Suppressor macrophage (primary cell): ENCODE measurements around the gene SNAP91.
A peak's percentile ranks its signal among the peaks of the same experiment; 100 is the strongest.
"Not testable (repeated sequence)": the region's sequence is repeated elsewhere in the genome, so short reads cannot be mapped to it uniquely, and the experiment has no call there.

Experiments used
- DNase-seq, 4 experiments: peaks; one replicate each; pipeline ENCODE4 v3.0.0-alpha.2; 2020 to 2022
- total RNA-seq, 17 experiments: gene quantifications; one replicate each; lab custom pipeline; 2026; ENCODE audit warnings: mixed read lengths in 6 of 17, inconsistent platforms in 3 of 17; lab: John Stamatoyannopoulos, UW

Gene SNAP91
- total RNA-seq = 0 to 5.5 (median 0) reads per million in 17 experiments

GRCh38 chr6:83708970-83709747, at the start of gene SNAP91:
Gene SNAP91 (minus strand): TSS chr6:83709101. CDS start chr6:83707927, 1,174 bp downstream.
- peak in 1 of 4 experiments; percentile 2 for DNase-seq

- no peak for DNase-seq
Measured at GRCh38 chr6:83758533-83758932, 49.6 kb upstream of the SNAP91 start.

- no peak for DNase-seq
Measured at GRCh38 chr6:83757021-83757420, 48.1 kb upstream of the SNAP91 start.

- DNase-seq = no peak
Measured at GRCh38 chr6:83756565-83756964, 47.7 kb upstream of the SNAP91 start.

- DNase-seq = not testable (repeated sequence)
Measured at GRCh38 chr6:83752375-83752774, 43.5 kb upstream of the SNAP91 start.

GRCh38 chr6:83741089-83741488, 32.2 kb upstream of the SNAP91 start:
- DNase-seq = no peak

- no peak for DNase-seq
Measured at GRCh38 chr6:83735461-83735860, 26.6 kb upstream of the SNAP91 start.

- no peak for DNase-seq
Measured at GRCh38 chr6:83729871-83730270, 21.0 kb upstream of the SNAP91 start.

- no peak for DNase-seq
Measured at GRCh38 chr6:83722876-83723275, 14.0 kb upstream of the SNAP91 start.

GRCh38 chr6:83717809-83718208, 8.9 kb upstream of the SNAP91 start:
- DNase-seq = no peak

GRCh38 chr6:83711958-83712357, 3.1 kb upstream of the SNAP91 start:
- no peak for DNase-seq

- DNase-seq = no peak
Measured at GRCh38 chr6:83709748-83710050, 798 bp upstream of the SNAP91 start.

GRCh38 chr6:83708546-83708969, 343 bp downstream of the SNAP91 start:
- no peak for DNase-seq

GRCh38 chr6:83707829-83708545, 914 bp downstream of the SNAP91 start:
- no peak for DNase-seq

GRCh38 chr6:83702749-83703148, 6.2 kb downstream of the SNAP91 start:
- no peak for DNase-seq

GRCh38 chr6:83702077-83702476, 6.8 kb downstream of the SNAP91 start:
- DNase-seq = no peak

- DNase-seq = no peak
Measured at GRCh38 chr6:83696674-83697073, 12.2 kb downstream of the SNAP91 start.

GRCh38 chr6:83685481-83685880, 23.4 kb downstream of the SNAP91 start:
- DNase-seq = no peak

GRCh38 chr6:83677791-83678190, 31.1 kb downstream of the SNAP91 start:
- DNase-seq = no peak

- no peak for DNase-seq
Measured at GRCh38 chr6:83637953-83638352, 70.9 kb downstream of the SNAP91 start.

- no peak for DNase-seq
Measured at GRCh38 chr6:83636800-83637199, 72.1 kb downstream of the SNAP91 start.

- DNase-seq = no peak
Measured at GRCh38 chr6:83633609-83634008, 75.3 kb downstream of the SNAP91 start.

- no peak for DNase-seq
Measured at GRCh38 chr6:83633149-83633548, 75.8 kb downstream of the SNAP91 start.

GRCh38 chr6:83629908-83630307, 79.0 kb downstream of the SNAP91 start:
- DNase-seq = not testable (repeated sequence)
